NK-92 (cell line): ENCODE data around the gene TTK.
A peak's percentile ranks its signal among the peaks of the same experiment; 100 is the strongest.

Source experiments
- DNase-seq: peaks from one replicate; lab custom pipeline; 2025; ENCODE audit not compliant: unreplicated experiment; lab: John Stamatoyannopoulos, UW

Gene TTK

DNA sequence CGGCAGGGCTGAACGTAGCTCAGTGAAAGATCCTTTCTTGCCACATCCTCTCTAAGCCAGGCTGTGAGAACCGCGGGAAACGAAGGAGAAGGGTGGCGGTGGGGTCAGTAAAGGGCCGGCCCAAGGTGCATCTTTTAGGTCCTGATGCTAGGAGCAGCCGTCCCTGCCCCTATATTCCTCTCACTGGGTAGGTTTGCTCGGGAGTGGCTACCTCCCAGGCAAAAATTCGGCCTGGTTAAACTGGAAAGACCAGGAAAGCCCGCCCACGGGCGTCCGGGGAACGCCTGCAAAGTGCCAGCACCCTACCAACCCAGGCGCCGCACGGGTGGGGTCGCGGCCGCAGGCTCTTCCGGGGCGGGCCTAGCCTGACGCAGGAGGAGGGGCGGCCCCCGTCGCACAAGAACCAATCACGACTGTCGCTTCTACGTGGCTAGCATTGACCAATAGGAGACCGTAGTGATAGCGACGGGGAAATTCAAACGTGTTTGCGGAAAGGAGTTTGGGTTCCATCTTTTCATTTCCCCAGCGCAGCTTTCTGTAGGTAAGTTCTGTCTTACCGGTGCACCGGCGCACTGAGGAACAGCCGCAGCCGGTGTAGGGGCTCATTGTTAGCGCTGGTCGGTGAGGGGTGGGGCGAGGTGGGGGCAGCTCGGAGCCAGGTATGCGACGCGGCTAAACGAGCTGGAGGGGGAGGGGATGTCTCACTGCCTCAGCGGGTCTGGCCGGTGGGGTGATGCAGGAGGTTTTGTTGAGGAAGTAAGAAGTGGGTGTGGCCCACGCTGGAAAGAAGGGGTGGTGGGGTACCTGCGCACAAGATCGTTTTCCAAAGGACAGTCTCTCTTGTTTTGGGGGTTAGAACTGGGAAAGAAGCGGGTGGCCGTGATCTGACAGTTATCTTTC, at the start of gene TTK:
TSS of gene TTK (plus strand) at position 477 of the 900 bp plus-strand sequence. CDS start 1,195 bp downstream, outside the sequence.
- peak; percentile 56 for DNase-seq

GRCh38 chr6:79954849-79955248, 49.6 kb upstream of the TTK start:
- no peak for DNase-seq

DNA sequence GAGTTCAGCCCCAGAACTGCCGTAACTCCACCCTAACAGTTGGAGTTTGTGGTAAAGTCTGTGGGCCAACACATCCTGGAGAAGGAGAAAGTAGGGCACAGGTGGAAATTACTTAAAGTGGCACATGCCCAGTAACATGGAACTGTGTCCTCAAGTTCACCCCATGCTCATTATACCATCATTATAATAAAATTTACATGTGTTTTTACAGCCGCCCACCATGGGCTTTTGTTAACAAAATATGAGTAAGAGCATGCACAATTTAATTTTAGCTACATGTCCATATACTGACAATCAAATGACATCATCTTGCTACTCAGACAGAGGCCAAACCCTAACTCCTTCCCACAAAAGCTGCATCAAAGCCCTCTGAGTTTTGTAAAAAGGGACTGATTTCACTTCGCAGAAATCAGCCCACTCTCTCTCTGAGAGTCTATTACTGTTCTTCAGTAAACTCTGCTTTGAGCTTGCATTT, 39.8 kb upstream of the TTK start:
- DNase-seq, result no peak

- DNase-seq, result no peak
Measured at GRCh38 chr6:79967178-79967577, 37.3 kb upstream of the TTK start.

GRCh38 chr6:79969784-79970183, 34.7 kb upstream of the TTK start:
- no peak for DNase-seq

GRCh38 chr6:79971193-79971592, 33.3 kb upstream of the TTK start:
- no peak for DNase-seq

DNA sequence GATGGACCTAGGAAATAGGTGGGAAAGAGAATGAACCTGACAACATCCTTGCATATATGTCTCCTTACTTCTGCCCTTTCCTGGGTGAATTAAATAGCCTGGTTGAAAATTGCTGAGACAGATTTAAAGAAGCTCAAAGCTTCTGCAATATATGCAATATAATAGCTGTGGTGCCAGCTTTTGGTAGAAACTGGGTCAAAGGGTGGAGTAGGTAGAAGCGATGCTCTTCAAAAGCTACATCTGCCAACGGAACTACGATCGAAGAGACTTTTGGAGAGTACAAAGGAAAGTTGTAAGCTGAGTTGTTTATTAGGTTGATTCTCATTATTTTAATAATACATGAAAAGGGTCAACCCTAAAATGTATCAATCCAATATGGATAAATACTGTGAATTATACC, 22.8 kb upstream of the TTK start:
- DNase-seq, result no peak

DNA sequence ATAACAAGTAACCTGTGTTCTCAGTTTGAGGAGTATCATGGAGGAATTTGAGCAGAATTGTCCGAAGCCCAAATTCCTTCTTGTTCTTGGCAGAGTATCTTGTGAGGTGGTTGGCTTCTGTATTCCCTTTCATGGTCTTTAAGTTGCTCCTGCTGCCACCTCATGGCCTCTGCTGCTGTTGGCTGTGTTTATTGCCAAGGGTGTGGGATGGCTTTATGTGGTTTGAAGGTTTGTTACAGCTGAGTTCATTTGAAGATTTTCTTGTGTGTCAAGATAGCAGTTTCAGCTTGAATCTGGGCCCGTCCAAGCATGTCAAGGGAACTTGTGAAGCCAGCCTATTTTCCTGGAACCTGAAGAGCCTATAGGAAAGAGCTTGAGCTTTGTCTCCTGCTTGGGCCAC, 20.2 kb upstream of the TTK start:
- no peak for DNase-seq

DNA sequence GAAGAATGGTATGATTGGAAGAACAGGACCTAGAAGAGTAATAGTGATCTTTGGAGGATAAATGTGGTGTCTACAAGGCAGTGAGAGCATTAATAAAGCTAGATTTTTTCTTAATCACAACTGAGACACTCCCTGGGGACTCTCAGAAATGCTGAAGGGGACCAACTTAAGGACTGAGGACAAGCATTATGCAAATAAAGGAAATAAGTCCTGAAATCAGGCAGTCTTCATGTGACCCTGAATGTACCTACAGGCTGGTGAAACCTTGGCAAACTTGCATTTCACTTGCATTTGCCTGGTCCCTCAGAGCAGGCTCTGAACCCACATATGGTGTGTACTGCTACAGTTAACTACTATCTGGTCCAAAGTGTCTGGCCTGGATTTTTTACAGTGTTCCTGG, 19.3 kb upstream of the TTK start:
- DNase-seq, result no peak

GRCh38 chr6:79989641-79990040, 14.8 kb upstream of the TTK start:
- DNase-seq, result no peak

GRCh38 chr6:79993012-79993910, 11.2 kb upstream of the TTK start:
- DNase-seq, result no peak

DNA sequence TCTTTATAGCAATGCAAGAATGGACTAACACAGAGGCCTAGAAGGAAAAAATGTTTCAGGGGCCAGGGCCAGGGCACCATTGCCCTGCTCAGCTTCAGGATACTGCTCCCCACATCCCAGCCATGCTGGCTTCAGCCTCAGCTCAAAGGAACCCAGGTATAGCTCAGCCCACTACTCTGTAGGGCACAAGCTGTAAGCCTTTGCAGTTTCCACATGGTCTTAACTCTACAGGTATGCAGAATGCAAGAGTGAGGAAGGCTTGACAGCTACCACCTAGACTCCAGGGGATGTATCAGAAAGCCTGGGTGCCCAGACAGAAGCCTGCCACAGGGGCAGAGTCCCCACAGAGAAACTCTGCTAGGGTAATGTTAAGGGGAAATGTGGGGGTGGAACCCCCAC, 10.5 kb upstream of the TTK start:
- no peak for DNase-seq

- no peak for DNase-seq
Measured at GRCh38 chr6:79997728-79998127, 6.7 kb upstream of the TTK start.

- DNase-seq, result no peak
Measured at GRCh38 chr6:80001337-80001736, 3.1 kb upstream of the TTK start.

DNA sequence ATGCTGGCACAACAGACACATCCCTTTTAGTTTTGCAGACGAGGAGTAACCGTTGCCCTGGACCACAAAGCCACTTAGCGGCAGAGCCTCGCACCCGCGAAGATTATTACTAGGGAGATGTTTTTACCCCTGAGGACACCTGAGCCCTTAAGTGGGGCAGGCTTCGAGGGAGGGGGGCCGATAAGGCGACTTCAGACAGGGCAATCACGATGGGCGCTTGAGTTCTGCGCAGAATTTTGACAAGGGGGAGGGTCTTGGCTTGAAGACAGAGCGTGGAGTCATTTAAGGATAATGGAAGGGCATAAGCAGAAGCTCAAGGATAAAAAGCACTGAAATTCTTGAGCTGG, 650 bp upstream of the TTK start:
- DNase-seq, result no peak

- no peak for DNase-seq
Measured at GRCh38 chr6:80005406-80005805, 957 bp downstream of the TTK start.

GRCh38 chr6:80006541-80006940, 2.1 kb downstream of the TTK start:
- DNase-seq, result no peak

DNA sequence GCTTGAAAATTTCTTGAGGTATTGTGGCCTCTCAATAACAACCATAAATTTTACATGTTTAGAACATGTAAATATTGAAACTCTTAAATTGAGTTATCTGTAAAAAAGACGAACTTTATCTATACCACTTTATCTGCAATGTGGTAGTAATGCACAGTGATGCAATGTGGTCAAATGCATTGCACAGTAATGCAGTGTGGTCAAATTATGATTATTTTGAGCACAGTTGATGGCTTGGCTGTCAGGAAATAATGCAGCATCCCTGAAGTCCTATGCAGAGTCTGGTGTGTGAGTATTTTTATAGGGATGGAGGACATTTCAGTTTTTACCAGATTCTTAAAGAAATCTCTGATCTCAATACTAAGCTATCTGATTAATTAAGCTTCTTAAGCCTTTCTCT, 5.1 kb downstream of the TTK start:
- no peak for DNase-seq

DNA sequence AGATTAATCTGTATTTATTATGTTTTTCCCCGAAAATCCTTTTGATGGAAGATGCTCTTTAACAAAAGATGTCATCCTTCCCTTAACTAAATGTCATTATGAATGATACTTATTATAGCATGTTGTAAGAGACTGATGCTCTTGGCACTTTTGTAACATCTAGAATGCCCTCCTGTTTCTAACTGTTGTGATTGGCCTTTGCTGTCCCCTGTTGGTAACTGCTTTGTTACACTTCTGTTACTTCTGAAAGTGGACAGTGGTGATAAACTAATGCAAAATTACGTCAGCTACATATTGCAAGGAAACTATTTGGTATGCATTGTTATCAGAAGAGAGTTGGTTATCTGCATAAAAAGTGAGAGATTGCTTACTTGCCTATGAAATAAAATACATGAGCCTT, 5.8 kb downstream of the TTK start:
- no peak for DNase-seq

GRCh38 chr6:80015839-80016435, 11.5 kb downstream of the TTK start:
- no peak for DNase-seq

DNA sequence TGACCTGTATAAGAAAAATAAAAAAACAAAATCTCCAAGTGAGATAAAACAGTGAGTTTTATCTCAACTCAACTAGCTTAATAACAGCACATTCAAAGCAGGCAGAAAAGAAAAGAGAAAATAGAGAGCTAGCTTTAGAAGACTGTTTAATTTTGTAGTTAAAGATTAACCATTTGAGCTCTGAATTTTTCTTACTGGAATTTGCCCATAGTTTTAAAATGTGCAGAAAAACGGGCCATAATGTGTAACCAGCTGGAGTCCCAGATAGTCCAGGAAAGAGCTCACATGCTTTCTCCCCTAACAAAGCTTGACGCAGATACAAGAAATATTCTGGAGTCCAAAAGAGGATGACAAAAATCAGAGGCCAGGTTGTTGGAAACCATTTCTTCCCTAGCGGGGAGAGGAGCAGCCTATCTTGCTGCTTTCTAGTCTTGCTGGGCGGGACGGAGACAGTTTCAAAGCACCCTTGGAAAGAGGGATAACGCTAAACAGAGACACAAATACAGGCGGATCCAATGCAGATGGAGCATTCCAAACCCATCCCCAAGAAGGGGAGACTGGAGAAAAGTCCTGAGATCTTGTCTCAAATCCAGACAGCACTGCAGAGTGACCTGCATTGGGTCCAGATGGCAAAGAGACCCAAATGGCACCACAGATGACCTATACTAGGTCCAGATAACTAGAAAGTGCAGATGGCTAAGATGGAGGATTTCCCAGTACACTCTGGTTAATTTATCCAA, 16.1 kb downstream of the TTK start:
- no peak for DNase-seq
